Ovary (tissue), 9 donors: ENCODE results near the gene NT5C1A. TPM values are rescaled to one million over a fixed set of nuclear protein-coding genes. Genes with fewer than 3 reads are reported as not detected.

Source experiments
- DNase-seq, 5 donors: peaks; one replicate each; pipeline ENCODE4 v3.0.0-alpha.2; 2019 to 2020
- H3K27ac ChIP-seq, 2 donors: fragments of 200-600 bp; one replicate each; pipeline versions ENCODE4 v1.5.1 to v1.8.0; 2019 to 2022
- H3K27me3 ChIP-seq: fragments of 200-600 bp; one replicate; pipeline ENCODE4 v1.8.0; 2022
- H3K36me3 ChIP-seq: fragments of 200-600 bp; sonication (generic); one replicate; pipeline ENCODE4 v1.5.1; 2019
- H3K4me1 ChIP-seq: one replicate; pipeline ENCODE4 v1.8.1; 2013; ENCODE audit warnings: mild to moderate bottlenecking, moderate library complexity; ENCODE audit not compliant: insufficient read depth
- H3K4me3 ChIP-seq: fragments of 200-600 bp; sonication (generic); one replicate; pipeline ENCODE4 v1.5.1; 2017
- H3K9me3 ChIP-seq, 2 donors: fragments of 200-600 bp in 1 of 2; sonication (generic) in 1 of 2; one replicate each; pipeline versions ENCODE4 v1.5.1 to v1.8.1; 2013 to 2019; ENCODE audit warnings: mild to moderate bottlenecking in 1 of 2, moderate library complexity in 1 of 2
- CTCF ChIP-seq, 3 donors: fragments of 450-650 bp in 2 of 3; fragments of 200-600 bp in 1 of 3; IDR thresholded peaks; one replicate each; pipeline versions ENCODE4 v1.5.1 to v1.8.0; 2016 to 2022; ENCODE audit warnings: antibody characterized with exemption in 3 of 3, mild to moderate bottlenecking in 1 of 3
- EP300 ChIP-seq: sonication (generic); formaldehyde crosslinking; IDR thresholded peaks from one replicate; pipeline ENCODE4 v1.6.1; 2017; ENCODE audit warnings: antibody characterized with exemption
- POLR2A ChIP-seq: fragments of 450-650 bp; IDR thresholded peaks from one replicate; pipeline ENCODE4 v1.6.1; 2017; ENCODE audit warnings: antibody characterized with exemption, mild to moderate bottlenecking, moderate library complexity
- WGBS, 3 donors: extraction: QIAGEN DNeasy Blood & Tissue Kit in 1 of 3; methylation state at CpG; one replicate each; pipeline versions ENCODE4 v1.1.5 to v1.1.7; 2013 to 2017; 5-methylcytosine and 5-hydroxymethylcytosine counted together
- intact Hi-C, 4 donors: fragments of 100-400 bp; cut with DNase I; formaldehyde crosslinking; loops; one replicate each; pipeline versions ENCODE4 v1.11.0 to v1.15.1; 2022 to 2023
- polyA plus RNA-seq, 2 donors: library from polyadenylated mRNA; stranded (reverse); fragments of 200-250 nt in 1 of 2; fragments of 350-450 nt in 1 of 2; fragmentation: Illumina TruSeq in 1 of 2; extraction: RNeasy Lipid Tissue Mini Kit (QIAGEN cat#74804) in 1 of 2; gene quantifications; one replicate each; pipeline ENCODE4 v1.2.3, GENCODE V29; 2013 to 2014
- total RNA-seq, 7 donors: library from RNA; depleted of rRNA in 2 of 7; stranded (reverse); fragments of >200 nt in 2 of 7; fragmentation: NEBNext Ultra II Directional in 3 of 7; extraction: Animal tissue kit (Norgen Biotek cat#: 25700) in 3 of 7; gene quantifications; one replicate each; pipeline versions ENCODE4 v1.1.0 to v1.2.4, GENCODE V29; 2016 to 2023
- donor health status: DM: no; HTN: no; CAD: no; lungs with moderate emphysema.
- donor health status: DM: no; HTN: no; CAD: no.
- donor health status: Bipolar disorder and iron deficiency.
- donor health status: DM: yes; HTN: yes; CAD: no.
- donor health status: DM: no; HTN: no; CAD: no.
- donor health status: DM: yes; HTN: yes; CAD: no.

Gene NT5C1A
- total and polyA plus RNA-seq, 9 donors, result 0.15 to 2.4 (median 1.5) TPM; not detected in 2

GRCh38 chr1:39642796-39643195 lies 29.1 kb downstream of the NT5C1A start:
- Histone ChIP-seq H3K4me3 (no peak overlapping the region), H3K27me3 (no peaks in the 10 kb centered on the region), H3K27ac (no peak overlapping the region), H3K36me3 (no peaks in the 10 kb centered on the region), H3K4me1 (peaks cover 16% of the 10 kb centered on the region), H3K9me3 (no peaks in the 10 kb centered on the region)
- TF ChIP-seq CTCF (IDR thresholded peaks at IDR 0.05) (no peak), EP300 (no peak), POLR2A (no peak)
- intact Hi-C loops, result no loop called here
- DNase-seq, result no peak
- 19 to 36% (median 26%) methylated on average over 4 of the region's 4 CpGs for WGBS, 3 donors

- Histone ChIP-seq H3K4me3 (no peak overlapping the region), H3K9me3 (no peaks in the 10 kb centered on the region), H3K27ac (no peak overlapping the region), H3K27me3 (no peaks in the 10 kb centered on the region), H3K36me3 (no peaks in the 10 kb centered on the region), H3K4me1 (peaks cover 3% of the 10 kb centered on the region)
- intact Hi-C loops, result no loop called here
- DNase-seq, result no peak
- 93 to 96% (median 93%) methylated on average over 8 of the region's 8 CpGs for WGBS, 3 donors
- TF ChIP-seq EP300 (no peak), CTCF (IDR thresholded peaks at IDR 0.05) (no peak), POLR2A (no peak)
Observed at GRCh38 chr1:39640861-39641260, 31.0 kb downstream of the NT5C1A start.

GRCh38 chr1:39639305-39640130 lies 32.4 kb downstream of the NT5C1A start, which contains the start of gene HEYL:
Gene HEYL, minus strand, starts transcription at chr1:39639643. Its CDS starts 18 bp downstream, at chr1:39639625.
- H3K4me3 ChIP-seq, result peak within 1 kb of the TSS; percentile 41
- no peaks in the 10 kb centered on the region for H3K9me3 ChIP-seq
- H3K4me1 ChIP-seq, result peaks cover 3% of the 10 kb centered on the region
- WGBS, 3 donors, result 8 to 11% (median 8%) methylated on average over 60 to 88 of the region's 88 CpGs
- H3K27ac ChIP-seq, result no peak within 1 kb of the TSS
- intact Hi-C loops, result no loop called here
- no peak for TF ChIP-seq POLR2A
- TF ChIP-seq CTCF (IDR thresholded peaks at IDR 0.05), result peak in 1 of 3 donors; percentile 35
- TF ChIP-seq EP300, result no peak
- no peaks in the 10 kb centered on the region for H3K36me3 ChIP-seq
- no peaks in the 10 kb centered on the region for H3K27me3 ChIP-seq
- peak in 4 of 5 donors; percentile 42 to 81 (median 65) for DNase-seq

GRCh38 chr1:39638965-39639304 lies 33.0 kb downstream of the NT5C1A start:
- Histone ChIP-seq H3K4me1 (peaks cover 3% of the 10 kb centered on the region), H3K4me3 (peak overlapping the region; percentile 41), H3K9me3 (no peaks in the 10 kb centered on the region), H3K27me3 (no peaks in the 10 kb centered on the region), H3K36me3 (no peaks in the 10 kb centered on the region), H3K27ac (no peak overlapping the region)
- no peak for TF ChIP-seq POLR2A
- TF ChIP-seq CTCF (IDR thresholded peaks at IDR 0.05), result no peak
- no peak for TF ChIP-seq EP300
- DNase-seq, result no peak
- WGBS, 3 donors, result 46 to 65% (median 59%) methylated on average over 3 of the region's 3 CpGs
- intact Hi-C loops, result no loop called here
